Melanocyte of skin (primary cell): ENCODE results near the gene RAMP2. TPM values are rescaled to one million over a fixed set of nuclear protein-coding genes. Genes with fewer than 3 reads are reported as not detected.

Experiments
- small RNA-seq, 2 donors: library from RNA; depleted of rRNA; stranded (forward); fragments of <200 nt; gene quantifications; one replicate each; pipeline ENCODE3, GENCODE V24; 2012
- total RNA-seq, 2 donors: library from RNA; depleted of rRNA; stranded (reverse); fragments of >200 nt; gene quantifications; 2 replicates each; pipeline ENCODE4 v1.2.3, GENCODE V29; 2012

The RAMP2 gene, protein sequence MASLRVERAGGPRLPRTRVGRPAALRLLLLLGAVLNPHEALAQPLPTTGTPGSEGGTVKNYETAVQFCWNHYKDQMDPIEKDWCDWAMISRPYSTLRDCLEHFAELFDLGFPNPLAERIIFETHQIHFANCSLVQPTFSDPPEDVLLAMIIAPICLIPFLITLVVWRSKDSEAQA
- 1 to 10 TPM in 1 of 2 donors, under 1 TPM in 1; 0.67 to 1.0 TPM for total RNA-seq

DNA sequence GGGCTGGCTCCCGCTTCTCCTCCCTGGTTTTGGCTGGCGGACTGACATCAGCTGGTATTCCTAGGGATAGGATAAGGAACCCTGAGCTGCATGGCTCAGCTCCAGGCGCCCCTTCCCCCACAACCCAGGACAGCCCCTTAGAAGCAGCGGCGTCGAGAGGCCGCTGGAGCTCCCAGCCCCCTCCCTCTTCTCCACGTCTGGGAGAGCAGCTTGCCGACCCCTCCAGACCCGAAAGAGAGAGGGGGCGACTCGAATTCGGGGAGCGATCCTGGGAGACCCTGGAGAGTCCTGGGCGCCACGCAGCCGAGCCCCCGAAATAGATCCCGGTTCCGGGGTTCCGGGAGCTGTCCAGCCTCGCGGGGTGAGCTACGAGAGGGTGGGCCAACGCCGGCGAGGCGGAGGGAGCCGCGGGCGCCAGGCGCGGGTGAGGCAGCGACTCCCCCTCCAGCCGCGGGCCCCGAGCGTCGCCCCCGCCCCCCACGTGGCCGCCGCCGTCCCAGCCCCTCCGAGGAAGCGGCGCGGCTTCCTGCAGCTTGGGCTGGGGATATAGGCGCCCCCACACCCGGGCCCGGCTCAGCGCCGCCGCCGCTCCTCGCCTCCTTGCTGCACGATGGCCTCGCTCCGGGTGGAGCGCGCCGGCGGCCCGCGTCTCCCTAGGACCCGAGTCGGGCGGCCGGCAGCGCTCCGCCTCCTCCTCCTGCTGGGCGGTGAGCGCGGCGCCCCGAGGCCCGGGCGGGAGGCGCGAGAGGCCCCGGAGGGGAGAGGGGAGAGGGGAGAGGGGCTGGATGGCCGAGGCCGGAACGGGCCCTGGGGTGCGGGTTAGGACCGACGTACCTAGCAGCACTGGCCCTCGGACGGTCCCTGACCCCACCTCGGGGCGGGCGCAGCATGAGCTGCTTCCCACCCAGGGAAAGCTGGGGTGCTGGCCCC, at the start of gene RAMP2:
TSS of gene RAMP2 (plus strand) at position 576 of the 930 bp plus-strand sequence. CDS start at position 611, 35 bp downstream.

GRCh38 chr17:42744806-42745617, 16.0 kb upstream of the RAMP2 start, which contains the start of gene EZH1:
EZH1 (minus strand) TSS chr17:42745040; CDS start chr17:42728941, 16,099 bp downstream.

DNA sequence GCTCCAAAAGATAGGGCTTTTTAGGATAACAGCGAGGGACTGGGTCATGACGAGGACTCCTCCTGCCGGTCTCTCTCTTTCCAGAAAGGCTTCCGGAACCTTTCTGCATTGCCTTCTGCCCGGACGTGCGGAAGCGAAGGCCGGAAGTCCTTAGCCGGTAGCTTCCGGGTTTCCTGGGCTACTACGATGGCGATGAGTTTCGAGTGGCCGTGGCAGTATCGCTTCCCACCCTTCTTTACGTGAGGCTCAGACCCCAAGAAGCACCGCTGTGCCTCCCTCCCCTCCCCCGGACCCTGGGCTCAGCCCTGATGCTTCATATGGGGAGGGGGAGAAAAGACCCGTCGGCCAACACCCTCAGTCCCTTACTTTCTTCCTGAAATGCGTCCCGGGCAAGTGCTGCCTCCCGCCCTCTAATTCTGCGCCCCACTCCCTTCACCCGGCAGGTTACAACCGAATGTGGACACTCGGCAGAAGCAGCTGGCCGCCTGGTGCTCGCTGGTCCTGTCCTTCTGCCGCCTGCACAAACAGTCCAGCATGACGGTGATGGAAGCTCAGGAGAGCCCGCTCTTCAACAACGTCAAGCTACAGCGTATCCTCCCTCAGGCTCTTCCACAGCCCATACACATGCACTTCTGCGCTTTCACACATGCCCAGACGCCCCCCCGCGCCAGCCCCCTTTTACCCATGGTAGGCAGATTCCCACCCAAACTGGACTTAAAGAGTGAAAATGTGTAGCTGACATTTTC, 12.4 kb downstream of the RAMP2 start, which contains the start of gene VPS25:
TSS of gene VPS25 (plus strand) at position 160 of the 746 bp plus-strand sequence. CDS start at position 187, 27 bp downstream.

DNA sequence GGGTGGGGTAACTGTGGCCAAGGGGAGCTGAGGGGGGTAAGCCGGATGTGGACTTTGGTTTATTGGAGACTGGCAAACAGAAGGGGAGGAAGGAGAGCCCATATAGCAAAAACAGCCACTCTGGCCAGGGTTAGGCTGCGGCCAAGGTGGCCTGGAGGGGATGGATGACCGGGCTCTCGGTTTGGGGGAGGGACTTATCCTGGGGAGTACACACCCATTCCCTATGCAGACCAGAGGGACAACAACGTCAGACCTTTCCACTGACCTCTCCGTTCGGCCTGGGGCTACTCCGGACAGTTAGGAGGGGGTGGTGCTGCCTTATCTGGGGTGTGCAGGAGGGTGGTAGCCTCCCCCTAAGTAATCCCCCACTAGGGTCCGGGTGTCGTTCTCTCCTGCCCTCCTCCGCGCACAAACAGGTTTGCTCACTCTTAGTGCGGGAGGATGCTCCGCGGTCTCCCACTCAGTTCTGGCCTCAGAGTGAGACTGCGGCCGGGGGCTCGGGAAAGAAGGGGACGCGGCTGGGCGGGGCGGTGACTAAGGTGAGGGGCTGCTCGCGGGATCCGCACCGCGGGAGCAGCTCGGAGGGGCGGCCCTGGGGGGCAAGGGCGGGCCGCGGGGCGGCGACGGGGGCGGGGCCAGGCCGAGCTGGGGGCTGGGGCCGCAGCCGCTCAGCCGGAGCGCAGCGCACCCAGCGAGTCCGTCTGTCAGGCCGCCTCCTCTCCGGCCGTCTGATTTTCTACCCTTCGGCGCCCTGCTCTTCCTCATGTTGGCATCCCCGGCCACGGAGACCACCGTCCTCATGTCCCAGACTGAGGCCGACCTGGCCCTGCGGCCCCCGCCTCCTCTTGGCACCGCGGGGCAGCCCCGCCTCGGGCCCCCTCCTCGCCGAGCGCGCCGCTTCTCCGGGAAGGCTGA, 19.2 kb downstream of the RAMP2 start, which contains the start of gene WNK4:
TSS of gene WNK4 (plus strand) at position 675 of the 915 bp plus-strand sequence. CDS start at position 764, 89 bp downstream.

DNA sequence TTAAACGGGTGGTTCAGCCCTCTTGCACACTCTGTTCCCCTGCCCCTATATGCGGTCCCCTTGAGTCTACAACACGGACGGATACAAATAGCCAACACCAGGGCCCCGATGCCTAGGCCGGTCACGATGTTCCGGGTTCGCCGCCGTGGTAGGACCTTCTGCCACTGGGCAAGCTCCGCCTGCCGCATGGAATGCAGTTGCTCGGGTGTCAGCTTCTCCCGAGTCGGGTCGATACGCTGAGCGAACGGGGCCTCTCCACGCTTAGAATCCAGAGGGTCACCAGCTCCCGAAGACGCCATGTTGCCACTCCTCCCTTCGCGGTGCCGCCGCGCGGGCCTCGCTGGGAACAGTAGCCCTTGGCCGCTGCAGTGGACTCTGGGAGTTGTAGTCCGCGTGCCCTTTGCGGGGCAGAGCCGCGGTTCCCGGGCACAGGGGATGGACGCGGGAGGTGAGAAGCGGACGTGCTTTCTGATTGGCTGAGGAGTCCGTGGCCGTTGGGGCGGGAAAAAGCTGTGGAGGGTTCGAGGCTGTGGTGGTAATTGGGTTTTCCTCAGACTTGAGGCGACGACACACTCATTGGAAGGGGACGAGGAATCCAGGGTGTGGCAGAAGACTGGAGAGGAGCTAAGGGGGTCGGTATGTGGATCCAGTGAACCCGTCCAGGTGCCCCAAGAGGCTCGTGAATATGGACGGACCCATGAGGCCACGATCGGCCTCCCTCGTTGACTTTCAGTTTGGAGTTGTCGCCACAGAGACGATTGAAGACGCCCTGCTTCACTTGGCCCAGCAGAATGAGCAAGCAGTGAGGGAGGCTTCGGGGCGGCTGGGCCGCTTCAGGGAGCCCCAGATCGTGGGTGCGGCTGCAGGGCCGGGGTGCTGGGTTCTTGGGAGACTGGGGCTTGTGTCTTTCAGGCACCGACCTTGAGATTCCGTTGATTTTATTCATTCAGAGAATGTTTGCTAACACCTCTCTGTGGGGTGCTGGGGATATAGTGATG, 37.7 kb downstream of the RAMP2 start, which contains the start of the genes CNTD1 and COA3:
TSS of gene CNTD1 (plus strand) at position 479 of the 998 bp plus-strand sequence. CDS start at position 686, 207 bp downstream.
TSS of gene COA3 (minus strand) at position 322 of the 998 bp plus-strand sequence. CDS start at position 299, 23 bp downstream.

Small RNAs within 50 kb of the gene (small RNA-seq; reads per million reads assigned to genes)
- gene HMGN2P15: 0 reads per million in 2 donors

Other genes with a start within 250 kb of the RAMP2 start
- 10 to 100 TPM; 43.6 to 83.6 TPM for gene NAGLU, start 225.0 kb upstream of the RAMP2 start, total RNA-seq
- 1 to 10 TPM in 1 of 2 donors, under 1 TPM in 1; 1.00 to 1.0 TPM for gene HSD17B1, start 208.3 kb upstream of the RAMP2 start, total RNA-seq
- gene COASY, start 199.1 kb upstream of the RAMP2 start, total RNA-seq: 10 to 100 TPM; 19.6 to 32.6 TPM
- gene MLX, start 194.1 kb upstream of the RAMP2 start, total RNA-seq: 10 to 100 TPM; 39.6 to 55.3 TPM
- 1 to 10 TPM; 7.9 to 9.0 TPM for gene PSMC3IP, start 183.5 kb upstream of the RAMP2 start, total RNA-seq
- gene RETREG3, start 151.9 kb upstream of the RAMP2 start, total RNA-seq: 10 to 100 TPM; 69.3 to 91.9 TPM
- 100 to 1,000 TPM in 1 of 2 donors, 10 to 100 TPM in 1; 49.2 to 131 TPM for gene TUBG1, start 151.5 kb upstream of the RAMP2 start, total RNA-seq
- 10 to 100 TPM; 11.3 to 16.9 TPM for gene TUBG2, start 101.9 kb upstream of the RAMP2 start, total RNA-seq
- 1 to 10 TPM; 8.3 to 10.0 TPM for gene PLEKHH3, start 84.2 kb upstream of the RAMP2 start, total RNA-seq
- gene CCR10, start 79.4 kb upstream of the RAMP2 start, total RNA-seq: 1 to 10 TPM; 1.3 to 1.7 TPM
- 10 to 100 TPM in 1 of 2 donors, 1 to 10 TPM in 1; 8.0 to 34.1 TPM for gene CNTNAP1, start 78.7 kb upstream of the RAMP2 start, total RNA-seq
- 10 to 100 TPM; 11.0 to 24.8 TPM for gene EZH1, start 16.2 kb upstream of the RAMP2 start, total RNA-seq
- 10 to 100 TPM; 63.3 to 73.3 TPM for gene VPS25, start 12.2 kb downstream of the RAMP2 start, total RNA-seq
- not detected for gene WNK4, start 19.4 kb downstream of the RAMP2 start, total RNA-seq
- 10 to 100 TPM; 68.8 to 96.9 TPM for gene COA3, start 37.5 kb downstream of the RAMP2 start, total RNA-seq
- gene CNTD1, start 37.6 kb downstream of the RAMP2 start, total RNA-seq: under 1 TPM in 1 of 2 donors, not detected in 1; under 0.01 TPM
- gene BECN1, start 63.1 kb downstream of the RAMP2 start, total RNA-seq: 10 to 100 TPM; 68.8 to 94.9 TPM
- 100 to 1,000 TPM; 113 to 178 TPM for gene PSME3, start 72.2 kb downstream of the RAMP2 start, total RNA-seq
- 1 to 10 TPM in 1 of 2 donors, under 1 TPM in 1; 1.00 to 1.0 TPM for gene AOC2, start 83.4 kb downstream of the RAMP2 start, total RNA-seq
- under 1 TPM; under 0.01 TPM for gene AOC3, start 90.0 kb downstream of the RAMP2 start, total RNA-seq
- not detected for gene G6PC1, start 139.6 kb downstream of the RAMP2 start, total RNA-seq
- 10 to 100 TPM; 12.4 to 12.7 TPM for gene AARSD1, start 203.2 kb downstream of the RAMP2 start, total RNA-seq
- under 1 TPM; 0.33 to 0.34 TPM for gene PTGES3L, start 218.9 kb downstream of the RAMP2 start, total RNA-seq
- gene RUNDC1, start 219.3 kb downstream of the RAMP2 start, total RNA-seq: 1 to 10 TPM; 7.6 to 8.0 TPM
- gene RPL27, start 237.2 kb downstream of the RAMP2 start, total RNA-seq: 1,000 to 10,000 TPM in 1 of 2 donors, 100 to 1,000 TPM in 1; 783 to 1,366 TPM
- gene IFI35, start 245.6 kb downstream of the RAMP2 start, total RNA-seq: 100 to 1,000 TPM; 167 to 255 TPM